GM15510 (cell line): ENCODE data around the gene BEND2.

Experiments
- POLR2A ChIP-seq: IDR thresholded peaks from 3 replicates; pipeline ENCODE4 v1.6.1; 2011; ENCODE audit warnings: borderline replicate concordance; ENCODE audit not compliant: insufficient read length; ENCODE audit errors: extremely low read depth

Gene BEND2

DNA sequence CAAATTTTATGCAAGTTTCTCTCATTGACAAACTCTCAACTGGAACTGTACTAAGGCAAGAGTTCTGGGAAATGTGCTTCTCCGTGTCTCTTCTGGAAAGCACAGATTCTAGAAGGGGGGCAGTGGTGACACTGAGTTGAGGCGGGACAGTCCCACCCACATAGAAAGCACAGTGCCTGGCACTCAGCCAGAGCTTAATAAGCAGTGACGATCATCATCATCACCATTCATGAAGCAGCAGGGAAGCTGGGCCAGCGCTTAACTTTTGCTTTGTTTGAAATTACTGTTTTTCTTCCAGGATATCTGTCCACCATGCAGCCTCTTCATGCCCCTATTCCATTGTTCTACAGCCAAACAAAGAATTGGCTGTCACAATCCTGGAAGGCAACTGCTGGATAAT lies 60.3 kb downstream of the BEND2 start:
- no peak for TF ChIP-seq POLR2A

DNA sequence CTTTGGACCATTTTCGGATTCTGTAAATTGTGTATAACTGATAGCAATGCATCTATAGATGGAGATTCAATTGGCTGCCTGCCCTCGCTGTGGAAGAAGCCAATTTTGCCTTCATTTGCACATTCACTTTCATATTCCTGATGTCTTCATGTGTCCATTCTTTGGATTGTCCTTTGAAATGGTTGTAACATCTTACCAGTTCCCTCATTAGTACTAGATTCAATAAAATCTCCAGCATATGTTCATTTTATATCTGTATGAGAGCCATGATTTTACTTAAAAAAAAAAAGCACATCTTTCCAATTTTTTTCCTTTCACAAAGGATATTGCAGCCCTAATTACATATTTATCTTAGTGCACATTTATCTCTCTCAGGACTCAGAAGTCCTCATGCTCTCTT lies 61.7 kb downstream of the BEND2 start:
- no peak for TF ChIP-seq POLR2A

DNA sequence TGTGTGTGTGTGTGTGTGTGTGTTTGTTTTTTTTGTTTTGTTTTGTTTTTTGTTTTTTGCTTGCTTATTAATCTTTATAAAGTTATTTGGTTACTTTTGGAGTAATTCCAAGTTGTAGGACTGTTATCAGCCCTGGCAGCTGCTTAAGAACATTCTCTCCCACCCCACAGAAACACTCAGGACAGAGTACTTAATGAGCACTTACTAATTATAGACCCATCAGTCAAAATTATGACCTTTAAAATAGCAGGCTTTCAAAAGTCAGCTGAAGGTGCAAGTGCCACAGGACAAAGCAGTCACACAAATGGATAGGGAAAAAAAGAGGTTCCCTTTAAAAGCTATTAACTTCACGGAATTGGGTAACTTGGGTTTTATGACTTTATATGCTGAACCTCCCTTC lies 69.0 kb downstream of the BEND2 start:
- TF ChIP-seq POLR2A: no peak

DNA sequence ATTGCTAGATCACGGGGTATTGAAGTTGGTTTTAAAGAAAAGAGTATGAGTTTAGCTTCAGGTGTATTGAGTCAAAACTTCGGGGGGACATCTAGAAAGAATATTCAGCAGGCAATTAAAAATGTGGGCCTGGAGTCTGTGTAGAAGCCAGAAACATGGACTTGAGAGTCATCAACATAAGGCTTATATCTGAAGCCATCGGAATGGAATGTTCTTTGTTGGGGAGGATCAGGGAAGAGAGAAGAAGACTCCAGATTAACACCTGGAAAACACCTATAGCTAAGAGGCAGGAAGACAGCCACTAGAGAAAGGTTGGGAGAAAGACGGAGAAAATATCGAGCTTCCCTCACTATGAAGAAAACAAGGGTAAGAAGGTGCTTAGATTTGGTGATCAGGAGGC lies 69.5 kb downstream of the BEND2 start:
- no peak for TF ChIP-seq POLR2A

DNA sequence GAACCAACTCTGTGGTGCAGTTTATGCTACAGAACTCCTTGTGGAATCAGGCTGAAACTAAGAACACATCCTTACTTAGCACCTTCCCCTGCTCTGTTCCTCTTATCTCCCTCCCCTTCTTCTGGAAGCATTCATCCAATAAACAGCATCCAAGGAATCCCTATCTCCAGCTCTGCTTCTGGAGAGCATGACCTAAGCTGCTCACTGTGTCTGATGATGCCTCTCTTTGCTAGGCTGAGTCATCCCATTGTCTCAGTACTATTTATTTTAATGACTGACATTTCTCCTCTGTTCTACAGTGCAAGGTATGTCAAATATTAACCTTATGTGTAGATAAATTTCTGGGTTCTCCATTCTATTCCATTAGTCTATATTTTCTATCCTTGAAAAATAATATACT lies 71.2 kb downstream of the BEND2 start:
- no peak for TF ChIP-seq POLR2A

DNA sequence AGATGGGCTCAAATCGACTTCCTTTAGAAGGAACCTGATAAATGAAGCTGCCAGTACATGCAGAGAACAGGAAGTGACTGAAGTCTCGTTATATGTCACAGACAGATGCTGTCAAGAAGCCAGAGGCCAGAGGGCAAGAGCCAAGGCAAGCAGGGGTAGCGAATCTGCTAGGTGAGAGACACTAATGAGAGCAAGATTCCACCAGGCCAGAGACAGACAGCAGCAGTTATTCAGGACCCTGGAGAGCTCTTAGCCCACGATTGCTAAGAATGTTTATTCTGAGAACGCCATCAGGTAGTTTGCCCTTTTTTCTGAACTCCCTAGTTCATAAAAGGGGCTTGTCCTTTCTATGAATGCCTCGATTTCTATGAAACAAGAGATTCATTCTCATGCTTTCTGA lies 73.7 kb downstream of the BEND2 start:
- TF ChIP-seq POLR2A: no peak

DNA sequence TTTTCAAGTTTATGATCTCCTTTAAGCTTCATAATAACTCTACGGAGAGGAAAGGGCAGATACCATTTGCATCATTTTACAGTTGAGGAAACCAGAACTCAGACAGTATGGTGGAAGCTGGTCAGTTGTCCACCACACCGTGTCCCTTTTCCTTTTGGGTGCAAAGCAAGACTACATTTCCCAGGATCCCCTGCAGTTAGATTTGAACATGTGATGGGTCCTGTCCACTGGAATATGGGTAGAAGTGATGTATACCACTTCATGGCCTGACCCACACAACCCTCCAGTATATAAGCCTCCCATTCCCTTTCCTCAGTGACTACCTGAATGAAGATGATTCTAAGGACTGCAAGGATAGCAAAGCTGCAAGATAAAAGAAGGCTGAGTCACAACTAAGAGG lies 74.7 kb downstream of the BEND2 start:
- no peak for TF ChIP-seq POLR2A

DNA sequence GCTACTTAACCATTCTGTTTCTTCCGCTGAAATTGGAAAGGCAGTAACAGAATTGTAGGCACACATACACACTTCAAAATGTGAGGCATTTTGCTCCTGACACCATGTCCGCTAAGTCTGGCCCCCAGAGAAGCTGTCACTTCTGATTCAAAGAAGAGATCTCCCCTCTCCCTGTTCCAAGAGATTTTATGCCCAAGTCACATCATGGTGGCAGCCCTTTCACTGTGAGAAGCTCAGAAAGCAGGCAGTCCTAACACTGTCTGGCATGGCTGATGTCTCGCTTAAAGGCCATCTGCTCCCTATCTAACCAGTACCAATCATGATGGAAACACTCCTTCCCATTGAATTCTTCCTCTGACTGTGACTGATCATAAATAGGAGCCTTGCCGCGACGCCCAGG lies 83.9 kb downstream of the BEND2 start:
- TF ChIP-seq POLR2A: no peak

DNA sequence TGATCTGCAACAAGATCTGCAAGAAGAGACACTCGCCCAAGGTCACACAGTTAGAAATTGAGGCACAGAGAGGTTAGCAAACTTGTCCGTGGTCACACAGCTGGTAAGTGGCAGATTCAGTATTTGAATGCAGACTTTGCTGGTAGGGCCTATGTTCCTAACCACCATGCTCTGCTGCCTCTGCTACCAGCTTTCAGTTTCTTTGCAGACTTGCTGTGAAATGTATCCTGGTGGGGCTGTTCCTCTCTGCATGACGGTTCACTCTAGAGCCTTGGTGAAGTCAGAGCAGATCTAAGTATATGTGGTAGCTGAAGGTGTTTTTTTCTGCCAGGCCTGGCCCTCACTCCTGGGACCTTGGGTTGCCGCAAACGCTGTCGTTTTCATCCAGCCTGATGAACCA lies 87.1 kb downstream of the BEND2 start:
- no peak for TF ChIP-seq POLR2A

DNA sequence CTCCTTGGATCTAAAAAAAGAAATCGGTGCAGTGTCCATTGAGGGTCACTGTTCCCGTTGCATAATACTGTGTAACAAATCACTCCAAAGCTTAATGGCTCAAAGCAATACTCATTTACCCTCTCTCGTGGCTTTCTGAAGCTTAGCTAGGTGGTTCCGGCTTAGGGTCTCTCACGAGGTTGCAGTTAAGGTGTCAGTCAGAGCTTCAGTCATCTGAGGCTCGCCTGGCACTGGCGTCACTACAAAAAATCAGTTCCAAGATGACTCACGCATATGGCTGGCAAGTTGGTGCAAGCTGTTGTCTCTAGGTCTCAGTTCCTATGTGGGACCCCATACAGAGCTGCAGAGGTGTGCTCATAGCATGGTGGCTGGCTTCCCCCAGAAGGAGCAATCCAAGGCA lies 91.0 kb downstream of the BEND2 start:
- TF ChIP-seq POLR2A: no peak

DNA sequence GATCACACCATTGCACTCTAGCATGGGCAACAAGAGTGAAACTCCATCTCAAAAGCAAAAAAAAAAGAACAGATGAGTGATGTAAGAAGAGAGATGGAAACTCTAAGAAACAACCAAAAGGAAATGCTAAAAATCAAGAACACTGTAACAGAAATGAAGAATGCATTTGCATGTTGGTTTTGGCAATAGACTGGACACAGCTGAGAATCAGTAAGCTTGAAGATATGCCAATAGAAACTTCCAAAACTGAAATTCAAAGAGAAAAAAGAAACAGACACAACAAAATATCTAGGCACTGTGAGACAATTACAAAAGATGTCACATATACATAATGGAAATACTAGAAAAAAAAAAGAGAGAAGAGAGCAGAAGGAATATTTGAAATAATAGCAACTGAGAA lies 93.7 kb downstream of the BEND2 start:
- TF ChIP-seq POLR2A: no peak

DNA sequence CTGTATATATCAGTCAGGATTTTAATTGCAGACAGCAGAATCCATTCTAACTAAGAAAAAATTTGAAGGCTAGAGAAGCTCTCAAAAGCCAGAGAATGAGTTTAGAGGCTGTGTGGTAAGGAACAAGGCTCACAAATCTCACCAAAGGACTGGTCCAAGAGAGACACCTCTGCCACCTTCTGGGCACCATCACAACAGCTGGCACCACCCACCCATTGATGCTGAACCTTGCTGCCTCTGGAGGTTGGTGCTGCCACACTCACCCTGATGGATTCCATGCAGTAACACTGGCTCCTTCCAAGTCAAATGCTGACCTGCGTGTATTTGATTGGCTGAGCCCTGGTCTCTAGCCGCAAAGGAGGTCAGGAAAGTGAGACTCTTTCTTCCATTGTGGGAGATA lies 100.8 kb downstream of the BEND2 start:
- no peak for TF ChIP-seq POLR2A
